GM19328 (cell line): ENCODE data around the gene NCKAP5.

Experiments used
- ATAC-seq: cut with Tn5 transposase; IDR thresholded peaks from one replicate; pipeline ENCODE4 v1.9.1; 2021; ENCODE audit warnings: mild to moderate bottlenecking, moderate library complexity; ENCODE audit not compliant: unreplicated experiment

Gene NCKAP5

GRCh38 chr2:133293544-133294353, 274.5 kb downstream of the NCKAP5 start:
- ATAC-seq = no peak

- ATAC-seq = no peak
Observed at GRCh38 chr2:133292259-133292658, 276.0 kb downstream of the NCKAP5 start.

GRCh38 chr2:133287709-133288108, 280.6 kb downstream of the NCKAP5 start:
- no peak for ATAC-seq

GRCh38 chr2:133286326-133286922, 281.8 kb downstream of the NCKAP5 start:
- ATAC-seq = no peak

GRCh38 chr2:133273031-133273430, 295.2 kb downstream of the NCKAP5 start:
- ATAC-seq = no peak

GRCh38 chr2:133271105-133271504, 297.2 kb downstream of the NCKAP5 start:
- no peak for ATAC-seq

GRCh38 chr2:133270550-133270949, 297.7 kb downstream of the NCKAP5 start:
- ATAC-seq = no peak

- ATAC-seq = no peak
Observed at GRCh38 chr2:133266926-133267590, 301.2 kb downstream of the NCKAP5 start.

- no peak for ATAC-seq
Observed at GRCh38 chr2:133266041-133266925, 302.0 kb downstream of the NCKAP5 start.

- no peak for ATAC-seq
Observed at GRCh38 chr2:133265432-133265949, 302.8 kb downstream of the NCKAP5 start.

GRCh38 chr2:133264989-133265401, 303.3 kb downstream of the NCKAP5 start:
- no peak for ATAC-seq

- no peak for ATAC-seq
Observed at GRCh38 chr2:133262893-133263292, 305.4 kb downstream of the NCKAP5 start.

- ATAC-seq = no peak
Observed at GRCh38 chr2:133255360-133255759, 312.9 kb downstream of the NCKAP5 start.

GRCh38 chr2:133253793-133254192, 314.5 kb downstream of the NCKAP5 start:
- no peak for ATAC-seq

GRCh38 chr2:133252780-133253355, 315.4 kb downstream of the NCKAP5 start:
- no peak for ATAC-seq

GRCh38 chr2:133249362-133249761, 318.9 kb downstream of the NCKAP5 start:
- no peak for ATAC-seq

GRCh38 chr2:133248264-133248663, 320.0 kb downstream of the NCKAP5 start:
- ATAC-seq = no peak

GRCh38 chr2:133247631-133248030, 320.6 kb downstream of the NCKAP5 start:
- ATAC-seq = no peak

- no peak for ATAC-seq
Observed at GRCh38 chr2:133241224-133241571, 327.1 kb downstream of the NCKAP5 start.

GRCh38 chr2:133240491-133241223, 327.6 kb downstream of the NCKAP5 start:
- ATAC-seq = no peak
